SJCRH30 (cell line): ENCODE data around the gene FOXE3. TPM values are rescaled to one million over a fixed set of nuclear protein-coding genes. Genes with fewer than 3 reads are reported as not detected.
A peak's percentile ranks its signal among the peaks of the same experiment; 100 is the strongest.

Experiments used
- DNase-seq, 2 experiments: peaks; one replicate each; pipeline ENCODE4 v3.0.0-alpha.2; 2015 to 2020
- H3K27ac ChIP-seq: fragments of 250-450 bp; sonication (Bioruptor Pico); 2 replicates; pipeline ENCODE4 v1.5.1; 2020; ENCODE audit warnings: mild to moderate bottlenecking, moderate library complexity
- H3K27me3 ChIP-seq: fragments of 250-450 bp; sonication (Bioruptor Pico); 2 replicates; pipeline ENCODE4 v1.5.1; 2020; ENCODE audit warnings: mild to moderate bottlenecking, moderate library complexity
- H3K36me3 ChIP-seq: fragments of 250-450 bp; sonication (Bioruptor Pico); 2 replicates; pipeline ENCODE4 v1.5.1; 2020; ENCODE audit warnings: mild to moderate bottlenecking, moderate library complexity
- H3K4me1 ChIP-seq: fragments of 250-450 bp; sonication (Bioruptor Pico); 2 replicates; pipeline ENCODE4 v1.5.1; 2020; ENCODE audit warnings: mild to moderate bottlenecking, moderate library complexity
- H3K4me3 ChIP-seq: fragments of 250-450 bp; sonication (Bioruptor Pico); 2 replicates; pipeline ENCODE4 v1.5.1; 2020; ENCODE audit warnings: mild to moderate bottlenecking, moderate library complexity
- H3K9me3 ChIP-seq: fragments of 250-450 bp; sonication (Bioruptor Pico); replicated peaks from 2 replicates; pipeline ENCODE4 v1.5.1; 2020; ENCODE audit warnings: mild to moderate bottlenecking, moderate library complexity
- total RNA-seq: library from RNA; depleted of rRNA; stranded (reverse); fragments of >200 nt; shearing (Covaris generic); gene quantifications from 2 replicates; pipeline ENCODE4 v1.2.3, GENCODE V29; 2014; rRNA removed

The FOXE3 gene
- total RNA-seq, 1 experiment from 2014 or later = not detected

DNA sequence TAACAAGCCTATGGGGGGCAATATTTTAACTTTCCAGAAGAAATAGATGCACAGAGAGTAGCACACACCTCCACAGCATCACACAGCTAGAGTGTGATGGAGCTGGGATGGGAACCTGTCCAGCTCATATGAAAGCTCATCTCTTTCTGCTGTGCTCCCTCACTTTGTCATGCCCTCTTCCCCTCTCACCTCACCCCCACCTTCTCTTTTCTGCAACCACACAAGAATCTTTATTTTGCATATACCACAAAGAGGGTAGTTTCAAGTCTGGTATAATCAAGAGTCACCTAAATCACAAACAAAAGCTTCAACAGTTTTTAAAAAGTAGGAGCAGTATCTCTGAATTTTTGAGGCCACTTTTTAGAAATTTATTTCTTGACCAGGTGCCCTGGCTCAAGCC lies 44.4 kb downstream of the FOXE3 start:
- peaks cover 24% of the 10 kb centered on the region; the same call in 1 of the 2 replicates for H3K27me3 ChIP-seq
- H3K4me1 ChIP-seq = peaks cover 6% of the 10 kb centered on the region
- no peak overlapping the region for H3K27ac ChIP-seq
- no peaks in the 10 kb centered on the region for H3K36me3 ChIP-seq
- H3K4me3 ChIP-seq = no peak overlapping the region
- H3K9me3 ChIP-seq = no peaks in the 10 kb centered on the region
- DNase-seq = no peak

DNA sequence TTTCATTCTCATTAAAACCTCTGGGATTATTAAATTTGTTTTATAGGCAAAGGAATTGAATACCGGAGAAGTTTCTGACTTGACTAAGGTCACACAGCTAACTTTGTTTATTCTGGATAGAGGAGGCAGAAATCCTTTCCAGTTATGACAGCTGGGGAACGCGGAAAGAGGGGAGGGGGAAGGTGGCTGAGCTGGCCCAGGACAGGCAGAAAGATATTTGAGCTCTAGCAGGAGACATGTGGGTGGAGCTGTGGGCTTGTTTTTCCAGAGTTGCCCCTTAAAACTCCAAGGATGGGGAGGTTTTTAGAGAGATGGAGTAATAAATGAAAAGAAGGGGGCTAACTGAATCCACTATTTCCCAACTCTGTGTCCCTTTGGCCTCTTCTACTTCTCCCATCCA lies 49.5 kb downstream of the FOXE3 start:
- DNase-seq = peak; percentile 62 to 73
- no peak overlapping the region for H3K4me3 ChIP-seq

More for the DNA sequence above, 49.5 kb downstream of the FOXE3 start:
- no peaks in the 10 kb centered on the region for H3K36me3 ChIP-seq
- no peak overlapping the region for H3K27ac ChIP-seq
- H3K27me3 ChIP-seq = 0 out of 2 replicates have a peak, but pooled peaks cover 4% of the 10 kb centered on the region
- H3K9me3 ChIP-seq = no peaks in the 10 kb centered on the region
- peaks cover 14% of the 10 kb centered on the region for H3K4me1 ChIP-seq

Other genes starting within 250 kb of the FOXE3 start
- not detected in 2 replicates for gene PDZK1IP1, start 226.2 kb upstream of the FOXE3 start, total RNA-seq
- gene TAL1, start 184.1 kb upstream of the FOXE3 start, total RNA-seq = 2.9 and 4.2 TPM in 2 replicates
- 48.5 and 53.4 TPM in 2 replicates for gene STIL, start 102.1 kb upstream of the FOXE3 start, total RNA-seq
- gene CMPK1, start 82.5 kb upstream of the FOXE3 start, total RNA-seq = 127 and 144 TPM in 2 replicates
- gene FOXD2, start 21.8 kb downstream of the FOXE3 start, total RNA-seq = 1.7 and 2.2 TPM in 2 replicates